Panc1 (cell line): ENCODE measurements around the gene HTRA3. TPM values are rescaled to one million over a fixed set of nuclear protein-coding genes. Genes with fewer than 3 reads are reported as not detected.

Experiments used
- ATAC-seq: fragments of 200-7000 bp; cut with Tn5 transposase; 2 replicates; pipeline ENCODE4 v1.9.1; 2020; ENCODE audit warnings: mild to moderate bottlenecking, moderate library complexity
- BruUV-seq: library from RNA; stranded (reverse); fragments of 400-500 nt; replicated peaks from 2 replicates; lab custom pipeline; 2021; lab: Mats Ljungman, UMichigan
- CTCF ChIA-PET: fragments of 300-600 bp; sonication (Branson Sonifier 250); formaldehyde crosslinking; loops from one replicate; lab custom pipeline; 2022; ENCODE audit warnings: antibody characterized with exemption; lab: Charles Lee
- POLR2A ChIA-PET: fragments of 300-600 bp; sonication (Branson Sonifier 250); formaldehyde crosslinking; loops from one replicate; lab custom pipeline; 2022; ENCODE audit warnings: antibody characterized with exemption; lab: Charles Lee
- DNase-seq: peaks from one replicate; pipeline ENCODE4 v3.0.0-alpha.2; 2010; ENCODE audit warnings: low read depth, low spot score
- H3K27ac ChIP-seq: 2 replicates; pipeline ENCODE4 v1.5.1; 2011; ENCODE audit warnings: mild to moderate bottlenecking, low read length, inconsistent platforms
- H3K27me3 ChIP-seq: fragments of 200-500 bp; sonication (Bioruptor generic); 2 replicates; pipeline ENCODE4 v1.6.0; 2014; ENCODE audit warnings: low read length, inconsistent platforms; ENCODE audit not compliant: control insufficient read depth, insufficient read depth
- H3K36me3 ChIP-seq: fragments of 200-500 bp; sonication (Bioruptor generic); 2 replicates; pipeline ENCODE4 v1.5.1; 2014; ENCODE audit warnings: inconsistent platforms, mild to moderate bottlenecking, low read length, moderate library complexity; ENCODE audit not compliant: control insufficient read depth, insufficient read depth
- H3K4me1 ChIP-seq: 2 replicates; pipeline ENCODE4 v1.5.1; 2011; ENCODE audit warnings: inconsistent platforms, mild to moderate bottlenecking, low read length, moderate library complexity; ENCODE audit not compliant: control insufficient read depth, insufficient read depth
- H3K4me3 ChIP-seq, 2 experiments: 2 replicates each; pipeline ENCODE4 v1.5.1; 2011 to 2012; ENCODE audit warnings: low read depth in 2 of 2, low read length in 2 of 2, mild to moderate bottlenecking in 2 of 2, inconsistent platforms in 1 of 2, moderate library complexity in 1 of 2
- H3K9me3 ChIP-seq: fragments of 200-500 bp; sonication (Bioruptor generic); 2 replicates; pipeline ENCODE4 v1.5.1; 2014; ENCODE audit warnings: low read depth, mild to moderate bottlenecking, inconsistent platforms, low read length, moderate library complexity; ENCODE audit not compliant: control insufficient read depth, insufficient read depth
- CTCF ChIP-seq: fragments of 450-650 bp; IDR thresholded peaks from 2 replicates; pipeline ENCODE4 v1.5.1; 2017; ENCODE audit warnings: mild to moderate bottlenecking
- POLR2AphosphoS5 ChIP-seq: IDR thresholded peaks from 2 replicates; pipeline ENCODE4 v1.6.1; 2012; ENCODE audit warnings: mild to moderate bottlenecking, low read depth, low read length, moderate library complexity
- REST ChIP-seq, 2 experiments: IDR thresholded peaks; 2 replicates each; pipeline ENCODE4 v1.6.1; 2011 to 2012; ENCODE audit warnings: low read depth in 2 of 2, control low read depth in 1 of 2, low read length in 1 of 2, mild to moderate bottlenecking in 1 of 2, moderate library complexity in 1 of 2; ENCODE audit not compliant: insufficient read depth in 1 of 2
- SIN3A ChIP-seq: IDR thresholded peaks from 2 replicates; pipeline ENCODE4 v1.6.1; 2012; ENCODE audit warnings: low read depth, mild to moderate bottlenecking, low read length, moderate library complexity, borderline replicate concordance; ENCODE audit not compliant: insufficient read depth
- TCF7L2 ChIP-seq: IDR thresholded peaks from 2 replicates; pipeline ENCODE4 v1.6.1; 2011; ENCODE audit warnings: mild to moderate bottlenecking, low read depth, low read length, inconsistent platforms
- in situ Hi-C: cut with HindIII; loops from 2 replicates; pipeline ENCODE4 v1.10.0; 2016; ENCODE audit warnings: low sequenced_read_pairs, low pct_unique_long_range_greater_than_20kb
- intact Hi-C: fragments of 100-400 bp; cut with micrococcal nuclease; formaldehyde crosslinking; loops from one replicate; pipeline ENCODE4 v1.10.0; 2022; ENCODE audit not compliant: unreplicated experiment
- total RNA-seq: library from RNA; stranded (reverse); gene quantifications from one replicate; pipeline ENCODE4 v1.2.1, GENCODE V29; 2021; ENCODE audit not compliant: unreplicated experiment

The HTRA3 gene
- total RNA-seq, 1 experiment from 2014 or later: 0.98 TPM

GRCh38 chr4:8284391-8284790, 14.8 kb downstream of the HTRA3 start:
- intact Hi-C loops: no loop called here
- BruUV-seq: no TSS peak
- no peak for TF ChIP-seq TCF7L2
- no peak for TF ChIP-seq POLR2AphosphoS5
- no peak for TF ChIP-seq REST (IDR thresholded peaks at IDR 0.05; ENCODE audit: insufficient read depth in 1 of 2, low read depth in 2 of 2, low read length in 1 of 2)
- TF ChIP-seq SIN3A: no peak
- no peak for TF ChIP-seq CTCF
- ChIA-PET CTCF (no interaction called here), POLR2A (no interaction called here)
- in situ Hi-C loops: no loop called here
- DNase-seq: no peak
- no peaks in the 10 kb centered on the region for H3K36me3 ChIP-seq
- ATAC-seq: no peak
- no peak overlapping the region for H3K4me3 ChIP-seq
- H3K27ac ChIP-seq: no peak overlapping the region
- H3K4me1 ChIP-seq: no peaks in the 10 kb centered on the region
- no peaks in the 10 kb centered on the region for H3K27me3 ChIP-seq
- H3K9me3 ChIP-seq: no peaks in the 10 kb centered on the region

GRCh38 chr4:8285143-8285975, 15.8 kb downstream of the HTRA3 start:
- in situ Hi-C loops: no loop called here
- Histone ChIP-seq H3K4me3 (no peak overlapping the region), H3K4me1 (no peaks in the 10 kb centered on the region), H3K36me3 (no peaks in the 10 kb centered on the region), H3K27me3 (no peaks in the 10 kb centered on the region), H3K27ac (no peak overlapping the region), H3K9me3 (no peaks in the 10 kb centered on the region)
- no TSS peak for BruUV-seq
- ChIA-PET POLR2A (no interaction called here), CTCF (no interaction called here)
- intact Hi-C loops: no loop called here
- no peak for DNase-seq
- TF ChIP-seq REST (IDR thresholded peaks at IDR 0.05; ENCODE audit: insufficient read depth in 1 of 2, low read depth in 2 of 2, low read length in 1 of 2) (no peak), POLR2AphosphoS5 (no peak), SIN3A (no peak), TCF7L2 (no peak), CTCF (no peak)
- ATAC-seq: no peak
